DOHH2 (cell line): ENCODE data around the gene ARHGAP8.

Experiments used
- CTCF ChIP-seq: fragments of 200-600 bp; sonication (generic); IDR thresholded peaks from one replicate; pipeline ENCODE4 v1.5.1; 2014; ENCODE audit warnings: antibody characterized with exemption, mild to moderate bottlenecking, low read depth, low read length; ENCODE audit not compliant: poor library complexity, severe bottlenecking
- EZH2phosphoT487 ChIP-seq: fragments of 200-600 bp; sonication (generic); IDR thresholded peaks from 2 replicates; pipeline ENCODE4 v1.6.1; 2017; ENCODE audit warnings: borderline replicate concordance, mild to moderate bottlenecking, antibody characterized with exemption, low read length, moderate library complexity, mixed read lengths

- TF ChIP-seq CTCF (no peak), EZH2phosphoT487 (no peak)
These were observed 24.7 kb upstream of the ARHGAP8 start for GRCh38 chr22:44727709-44728108.
